Upper lobe of left lung (tissue), 6 donors: ENCODE data around the gene CYP2S1. TPM values are rescaled to one million over a fixed set of nuclear protein-coding genes. Genes with fewer than 3 reads are reported as not detected.
"Not testable (repeated sequence)": the region's sequence is repeated elsewhere in the genome, so short reads cannot be mapped to it uniquely, and the experiment has no call there.

Experiments used
- ATAC-seq, 2 donors: fragments of 200-7000 bp; cut with Tn5 transposase; one replicate each; pipeline ENCODE4 v1.9.1; 2022; ENCODE audit warnings: mild to moderate bottlenecking in 2 of 2, moderate library complexity in 2 of 2; ENCODE audit not compliant: low FRiP score in 2 of 2
- DNase-seq, 2 donors: peaks; one replicate each; pipeline ENCODE4 v3.0.0-alpha.2; 2019 to 2020
- H3K27ac ChIP-seq, 4 donors: fragments of 200-600 bp; sonication (generic); one replicate each; pipeline ENCODE4 v1.5.1; 2016 to 2019
- H3K27me3 ChIP-seq, 4 donors: fragments of 200-600 bp; sonication (generic); one replicate each; pipeline ENCODE4 v1.5.1; 2017 to 2019
- H3K36me3 ChIP-seq, 4 donors: fragments of 200-600 bp; sonication (generic); one replicate each; pipeline ENCODE4 v1.5.1; 2016 to 2019
- H3K4me1 ChIP-seq, 4 donors: fragments of 200-600 bp; sonication (generic); one replicate each; pipeline ENCODE4 v1.5.1; 2018 to 2019
- H3K4me3 ChIP-seq, 4 donors: fragments of 200-600 bp; sonication (generic); one replicate each; pipeline ENCODE4 v1.5.1; 2017 to 2019; ENCODE audit warnings: mild to moderate bottlenecking in 2 of 4, moderate library complexity in 1 of 4
- H3K9me3 ChIP-seq, 4 donors: fragments of 200-600 bp; sonication (generic); one replicate each; pipeline ENCODE4 v1.5.1; 2018 to 2019
- CTCF ChIP-seq, 6 experiments: fragments of 450-650 bp in 4 of 6; fragments of 200-600 bp in 2 of 6; sonication (generic) in 2 of 6; IDR thresholded peaks; one replicate each; pipeline ENCODE4 v1.5.1; 2016 to 2019; ENCODE audit warnings: antibody characterized with exemption in 6 of 6
- EP300 ChIP-seq, 4 donors: sonication (generic); formaldehyde crosslinking; IDR thresholded peaks; one replicate each; pipeline ENCODE4 v1.5.1; 2017; ENCODE audit warnings: antibody characterized with exemption in 4 of 4, control low read depth in 2 of 4
- POLR2A ChIP-seq, 4 donors: fragments of 450-650 bp; IDR thresholded peaks; one replicate each; pipeline ENCODE4 v1.5.1; 2016 to 2017; ENCODE audit warnings: antibody characterized with exemption in 4 of 4, mild to moderate bottlenecking in 2 of 4
- POLR2AphosphoS5 ChIP-seq, 2 donors: sonication (generic); formaldehyde crosslinking; IDR thresholded peaks; one replicate each; pipeline ENCODE4 v1.5.1; 2017; ENCODE audit warnings: antibody characterized with exemption in 2 of 2
- WGBS, 2 donors: methylation state at CpG; one replicate each; pipeline ENCODE4 v1.1.5; 2017 to 2018; 5-methylcytosine and 5-hydroxymethylcytosine counted together
- total RNA-seq, 6 donors: library from RNA; depleted of rRNA in 4 of 6; stranded (reverse); fragments of >200 nt in 4 of 6; gene quantifications; one replicate each; pipeline versions ENCODE4 v1.1.0 to v1.2.1, GENCODE V29; 2016 to 2021
- donor health status: DM: no; HTN: no; CAD: no; lungs with moderate emphysema.
- donor health status: DM: no; HTN: yes; CAD: no; lungs with severe emphysema.

CYP2S1 gene
- total RNA-seq, 6 donors from 2014 or later: 5.2 to 40.6 (median 20.1) TPM

- Histone ChIP-seq H3K9me3 (no peaks in the 10 kb centered on the region), H3K27me3 (peaks cover 0 to 4% (median 2%) of the 10 kb centered on the region in 4 donors), H3K36me3 (no peaks in the 10 kb centered on the region), H3K27ac (peak overlapping the region in 1 of 4 donors; percentile 13), H3K4me1 (peaks cover 15 to 24% (median 18%) of the 10 kb centered on the region in 4 donors), H3K4me3 (no peak overlapping the region)
- no peak for TF ChIP-seq POLR2AphosphoS5 (IDR thresholded peaks at IDR 0.05)
- no peak for TF ChIP-seq POLR2A (IDR thresholded peaks at IDR 0.05)
- no peak for TF ChIP-seq EP300 (IDR thresholded peaks at IDR 0.05)
- peak in 1 of 6 experiments; percentile 6 for TF ChIP-seq CTCF (IDR thresholded peaks at IDR 0.05)
- 62 to 75% methylated on average over 10 of the region's 10 CpGs for WGBS, 2 donors
- DNase-seq (no peak), ATAC-seq (no peak)
These were observed 2.9 kb downstream of the CYP2S1 start for GRCh38 chr19:41195675-41196497.

GRCh38 chr19:41198559-41198958 lies 5.5 kb downstream of the CYP2S1 start:
- Histone ChIP-seq H3K9me3 (no peaks in the 10 kb centered on the region), H3K36me3 (no peaks in the 10 kb centered on the region), H3K4me1 (peaks cover 2 to 12% (median 8%) of the 10 kb centered on the region in 4 donors), H3K27ac (no peak overlapping the region), H3K27me3 (no peaks in the 10 kb centered on the region), H3K4me3 (no peak overlapping the region)
- 84 to 89% methylated on average over 4 to 11 of the region's 11 CpGs for WGBS, 2 donors
- ATAC-seq (no peak), DNase-seq (no peak)
- TF ChIP-seq POLR2AphosphoS5 (IDR thresholded peaks at IDR 0.05) (no peak), CTCF (IDR thresholded peaks at IDR 0.05) (no peak), POLR2A (IDR thresholded peaks at IDR 0.05) (no peak), EP300 (IDR thresholded peaks at IDR 0.05) (no peak)

GRCh38 chr19:41203371-41203770 lies 10.4 kb downstream of the CYP2S1 start:
- TF ChIP-seq CTCF (IDR thresholded peaks at IDR 0.05) (no peak), POLR2A (IDR thresholded peaks at IDR 0.05) (no peak), EP300 (IDR thresholded peaks at IDR 0.05) (no peak), POLR2AphosphoS5 (IDR thresholded peaks at IDR 0.05) (no peak)
- DNase-seq (peak in 1 of 2 donors; percentile 75), ATAC-seq (no peak)
- Histone ChIP-seq H3K36me3 (peaks cover 0 to 10% (median 0%) of the 10 kb centered on the region in 4 donors), H3K4me3 (no peak overlapping the region), H3K27ac (no peak overlapping the region), H3K9me3 (no peaks in the 10 kb centered on the region), H3K4me1 (no peaks in the 10 kb centered on the region), H3K27me3 (no peaks in the 10 kb centered on the region)
- 92 to 93% methylated on average over 18 of the region's 18 CpGs for WGBS, 2 donors

GRCh38 chr19:41204338-41204737 lies 11.3 kb downstream of the CYP2S1 start:
- not testable (repeated sequence) for H3K4me3 ChIP-seq, H3K36me3 ChIP-seq, H3K9me3 ChIP-seq, H3K4me1 ChIP-seq, H3K27me3 ChIP-seq, H3K27ac ChIP-seq
- peak; percentile 68 to 88 (median 84) for TF ChIP-seq CTCF (IDR thresholded peaks at IDR 0.05)
- ATAC-seq (peak; percentile 86 to 90), DNase-seq (peak in 1 of 2 donors; percentile 82)
- 42 to 45% methylated on average over 6 to 7 of the region's 7 CpGs for WGBS, 2 donors

GRCh38 chr19:41205995-41206394 lies 13.0 kb downstream of the CYP2S1 start:
- peaks cover 0 to 10% (median 0%) of the 10 kb centered on the region in 4 donors for H3K36me3 ChIP-seq
- H3K9me3 ChIP-seq: no peaks in the 10 kb centered on the region
- H3K4me3 ChIP-seq: no peak overlapping the region
- WGBS, 2 donors: 82 to 87% methylated on average over 9 to 10 of the region's 10 CpGs
- no peak for ATAC-seq
- no peaks in the 10 kb centered on the region for H3K27me3 ChIP-seq
- TF ChIP-seq POLR2A (IDR thresholded peaks at IDR 0.05) (no peak), EP300 (IDR thresholded peaks at IDR 0.05) (no peak), CTCF (IDR thresholded peaks at IDR 0.05) (no peak), POLR2AphosphoS5 (IDR thresholded peaks at IDR 0.05) (no peak)
- peak in 1 of 2 donors; percentile 50 for DNase-seq
- no peaks in the 10 kb centered on the region for H3K4me1 ChIP-seq
- no peak overlapping the region for H3K27ac ChIP-seq
